Activated T-cell treated with anti-CD3 and anti-CD28 coated beads for 48 hours (primary cell): ENCODE results near the gene THRAP3.
"Not testable (repeated sequence)": the region's sequence is repeated elsewhere in the genome, so short reads cannot be mapped to it uniquely, and the experiment has no call there.

Experiments used
- DNase-seq: peaks from one replicate; pipeline ENCODE4 v3.0.0-alpha.2; 2020; ENCODE audit warnings: low read depth

THRAP3 gene

DNA sequence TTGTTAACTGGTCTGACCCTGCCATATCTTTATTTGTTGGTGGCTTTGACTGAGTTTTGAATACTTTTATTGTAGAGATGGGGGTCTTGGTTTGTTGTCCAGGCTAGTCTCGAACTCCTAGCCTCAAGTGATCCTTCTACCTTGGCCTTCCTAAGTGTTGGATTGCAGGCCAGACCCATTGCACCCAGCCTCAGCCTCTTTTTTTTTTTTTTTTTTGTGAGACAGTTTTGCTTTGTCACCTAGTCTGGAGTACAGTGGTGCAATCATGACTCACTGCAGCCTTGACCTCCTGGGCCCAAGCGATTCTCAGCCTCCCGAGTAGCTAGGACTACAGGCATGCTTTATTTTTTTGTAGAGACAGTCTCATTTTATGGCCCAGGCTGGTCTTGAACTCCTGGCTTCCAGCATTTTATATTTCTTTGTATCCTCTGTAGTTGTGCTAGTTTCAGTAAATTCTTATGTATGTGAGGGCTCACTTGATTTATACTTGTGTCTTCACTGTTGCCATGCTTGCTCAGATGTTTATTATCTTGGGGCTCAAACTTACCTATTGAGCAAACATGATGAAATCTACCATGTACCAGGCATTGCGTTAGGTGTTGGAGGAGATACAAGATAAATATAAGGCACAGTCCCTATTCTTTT lies 24.1 kb downstream of the THRAP3 start:
- DNase-seq: no peak

- no peak for DNase-seq
Measured at GRCh38 chr1:36251794-36252481, 27.7 kb downstream of the THRAP3 start.

DNA sequence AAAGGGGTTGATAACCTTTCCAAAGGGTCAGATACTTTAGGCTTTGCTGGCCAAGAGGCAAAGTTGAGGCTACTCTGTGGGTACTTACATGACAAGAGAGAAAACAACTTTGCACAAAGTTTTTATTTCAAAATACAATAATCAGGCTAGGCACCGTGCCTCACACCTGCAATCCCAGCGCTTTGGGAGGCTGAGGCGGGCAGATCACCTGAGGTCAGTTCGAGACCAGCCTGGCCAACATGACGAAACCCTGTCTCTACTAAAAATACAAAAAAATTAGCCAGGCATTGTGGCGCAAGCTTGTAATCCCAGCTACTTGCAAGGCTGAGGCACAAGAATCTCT lies 28.2 kb downstream of the THRAP3 start:
- DNase-seq: not testable (repeated sequence)

DNA sequence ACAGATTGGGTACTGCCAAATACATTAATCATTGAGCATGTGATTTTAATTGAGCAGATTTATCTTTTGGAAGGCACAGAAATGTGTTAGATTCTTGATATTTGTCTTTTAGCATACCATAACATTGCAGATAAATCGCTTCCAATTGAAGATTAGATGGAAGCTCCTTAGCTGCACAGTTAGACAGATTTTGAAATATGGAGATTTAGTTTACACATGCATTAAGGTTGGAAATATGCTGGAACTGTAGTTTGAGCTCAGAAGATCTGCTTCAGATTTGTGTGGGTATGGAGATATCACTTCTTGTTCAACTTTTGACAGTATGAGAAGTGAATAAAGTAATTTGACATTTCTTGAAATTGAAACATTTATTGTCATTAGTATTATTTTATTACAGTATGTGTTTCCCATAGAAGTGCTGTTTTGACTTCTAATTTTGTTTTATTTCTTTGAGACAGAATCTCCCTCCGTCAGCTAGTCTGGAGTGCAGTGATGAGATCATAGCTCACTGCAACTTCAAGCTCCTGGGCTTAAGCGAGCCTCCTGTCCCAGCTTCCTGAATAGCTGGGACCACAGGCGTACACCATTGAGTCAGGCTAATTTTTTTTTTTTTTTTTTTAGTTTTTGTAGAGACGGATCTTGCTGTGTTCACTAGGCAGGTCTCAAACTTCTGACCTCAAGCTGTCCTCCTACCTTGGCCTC lies 29.1 kb downstream of the THRAP3 start:
- DNase-seq: no peak

DNA sequence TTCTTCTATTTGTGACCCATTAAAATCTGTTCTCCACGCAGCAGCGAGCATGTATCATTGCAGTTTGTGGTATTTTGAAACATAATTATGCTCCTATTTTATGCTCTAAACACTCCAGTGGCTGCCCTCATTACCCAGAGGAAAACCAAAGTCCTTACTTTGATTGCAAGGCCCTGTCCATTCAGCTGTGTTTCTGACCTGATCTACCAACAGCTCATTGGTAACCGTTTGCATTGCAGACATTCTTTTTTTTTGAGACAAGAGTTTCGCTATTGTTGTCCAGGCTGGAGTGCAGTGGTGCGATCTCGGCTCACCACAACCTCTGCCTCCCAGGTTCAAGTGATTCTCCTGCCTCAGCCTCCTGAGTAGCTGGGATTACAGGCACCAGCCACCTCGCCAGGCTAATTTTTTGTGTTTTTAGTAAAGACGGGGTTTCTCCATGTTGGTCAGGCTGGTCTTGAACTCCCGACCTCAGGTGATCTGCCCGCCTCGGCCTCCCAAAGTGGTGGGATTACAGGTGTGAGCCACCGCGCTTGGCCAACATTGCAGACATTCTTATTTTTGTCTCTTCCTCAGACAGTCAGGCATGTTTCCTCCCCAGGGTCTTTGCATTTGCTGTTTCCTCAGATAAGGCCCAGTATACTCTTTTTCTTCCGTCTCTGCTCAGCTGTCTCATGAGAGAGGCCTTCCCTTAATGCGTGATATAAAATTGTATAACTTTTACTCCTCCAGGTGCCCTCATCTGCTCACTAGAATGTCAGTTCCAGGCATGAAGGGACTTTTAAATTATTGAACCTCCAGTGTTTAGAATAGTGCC lies 32.5 kb downstream of the THRAP3 start:
- DNase-seq: no peak

DNA sequence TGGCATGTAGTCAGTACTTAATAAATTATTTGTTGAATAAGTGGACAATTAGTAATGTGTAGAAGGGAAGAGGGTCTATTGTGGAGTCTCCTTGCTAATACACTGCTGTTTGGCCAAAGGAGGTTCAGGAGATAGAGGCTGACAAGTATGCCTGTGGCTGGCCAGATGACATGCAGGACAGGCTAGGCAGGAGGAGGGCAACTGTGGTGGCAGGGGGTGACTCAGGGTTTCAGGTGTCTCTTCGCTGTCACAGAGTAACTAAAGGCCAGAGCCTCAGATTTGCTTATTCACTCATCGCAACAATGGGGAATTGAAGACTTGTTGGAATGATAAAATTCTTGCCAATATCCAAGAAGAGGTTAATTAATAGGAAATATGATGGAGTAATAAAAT lies 33.1 kb downstream of the THRAP3 start:
- no peak for DNase-seq

DNA sequence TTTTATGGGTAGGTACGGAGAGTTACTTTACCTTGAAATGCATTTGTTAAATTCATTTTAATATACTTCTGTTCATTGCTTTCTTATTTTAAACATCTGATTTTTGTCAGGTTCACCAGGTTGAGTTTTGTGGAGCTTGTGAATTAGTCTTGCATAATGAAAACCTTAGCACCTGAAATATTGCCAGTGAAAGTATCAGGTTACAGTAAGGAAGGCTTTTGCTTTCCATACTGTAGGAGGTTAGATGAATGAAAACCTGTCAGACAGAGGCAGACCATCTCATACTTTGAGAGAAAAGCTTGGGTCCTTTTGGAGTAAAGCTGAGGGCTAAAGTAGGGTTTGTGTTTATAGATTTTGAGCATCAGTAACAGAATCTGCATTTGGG lies 34.7 kb downstream of the THRAP3 start:
- no peak for DNase-seq

- DNase-seq: no peak
Measured at GRCh38 chr1:36268981-36269380, 44.7 kb downstream of the THRAP3 start.

DNA sequence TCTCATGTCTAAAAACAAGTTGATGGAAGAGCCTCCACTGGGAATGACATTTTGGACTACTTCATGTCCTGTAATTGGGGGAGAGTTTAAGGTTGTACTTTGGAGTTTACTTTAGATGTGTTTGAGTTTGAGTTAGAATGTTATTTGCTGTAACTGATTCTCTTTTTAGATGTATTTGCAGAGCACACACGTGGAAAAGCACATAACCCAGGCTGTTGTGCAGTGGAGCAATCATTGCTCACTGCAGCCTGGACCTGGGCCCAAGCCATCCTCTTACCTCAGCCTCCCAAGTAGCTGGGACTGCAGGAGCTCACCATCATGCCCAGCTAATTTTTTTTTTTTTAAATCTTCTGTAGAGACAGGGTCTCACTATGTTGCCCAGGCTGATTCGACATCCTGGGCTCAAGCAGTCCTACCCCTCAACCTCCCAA lies 45.2 kb downstream of the THRAP3 start:
- DNase-seq: no peak

- DNase-seq: no peak
Measured at GRCh38 chr1:36273024-36273423, 48.8 kb downstream of the THRAP3 start.

GRCh38 chr1:36274201-36274600 lies 50.0 kb downstream of the THRAP3 start:
- no peak for DNase-seq

GRCh38 chr1:36276688-36277087 lies 52.4 kb downstream of the THRAP3 start:
- no peak for DNase-seq

- no peak for DNase-seq
Measured at GRCh38 chr1:36279110-36279788, 55.0 kb downstream of the THRAP3 start.

DNA sequence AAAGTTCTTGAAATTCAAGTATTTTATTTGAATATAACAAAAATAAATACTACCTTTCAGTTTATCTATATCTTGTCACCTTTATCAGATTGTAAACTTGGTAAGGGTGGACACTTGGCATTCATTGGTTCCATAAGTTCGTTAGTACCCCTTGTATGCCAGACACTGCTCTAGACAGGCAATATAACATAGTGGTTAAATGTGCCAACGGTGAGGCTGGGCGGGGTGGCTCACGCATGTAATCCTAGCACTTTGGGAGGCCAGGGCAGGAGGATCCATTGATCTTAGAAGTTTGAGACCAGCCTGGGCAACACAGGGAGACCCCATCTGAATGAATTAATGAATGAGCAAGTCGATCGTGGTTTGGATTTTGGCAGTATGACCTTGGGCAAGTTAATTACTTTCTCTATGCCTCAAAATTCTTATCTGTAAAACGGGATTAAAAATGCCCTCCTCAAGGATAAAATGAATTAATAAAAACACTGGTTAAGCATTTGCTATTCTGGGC lies 55.6 kb downstream of the THRAP3 start:
- DNase-seq: no peak

DNA sequence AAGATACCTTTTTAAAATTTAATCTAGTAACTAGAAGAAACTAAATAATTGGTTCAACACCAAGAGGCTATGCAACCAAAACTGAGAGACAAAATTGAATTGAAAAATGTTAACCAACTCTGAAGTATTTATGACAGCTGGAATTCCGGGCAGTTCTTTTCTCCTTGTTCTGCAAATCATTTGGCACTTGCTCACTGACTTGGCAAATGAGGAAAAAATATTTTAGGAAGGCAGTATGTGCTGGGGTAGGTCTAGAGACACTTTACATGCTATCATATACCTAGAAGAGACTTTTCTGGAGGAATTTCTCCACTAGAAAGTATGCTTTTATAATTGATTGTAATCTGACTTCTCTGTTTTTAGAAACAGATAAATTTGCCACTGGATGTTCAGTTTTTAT lies 59.8 kb downstream of the THRAP3 start:
- DNase-seq: no peak

DNA sequence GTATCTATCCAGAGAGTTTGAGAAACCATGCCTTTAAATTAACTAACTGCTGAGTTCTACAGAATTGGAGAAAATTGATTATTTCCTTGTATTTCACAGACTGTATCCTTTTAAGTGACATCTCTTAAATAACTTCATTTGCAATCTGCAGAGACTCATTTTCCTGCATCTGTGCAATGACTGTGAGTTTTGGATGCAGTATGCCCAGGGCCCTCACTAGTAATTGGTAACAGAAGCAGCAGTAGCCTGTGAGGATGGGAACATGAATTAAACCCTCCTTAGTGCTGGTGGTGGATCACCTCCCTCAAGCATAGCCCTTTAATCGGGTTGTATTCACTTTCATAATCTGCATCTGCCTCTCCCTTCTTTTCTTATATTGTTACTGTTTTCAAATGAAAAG lies 60.3 kb downstream of the THRAP3 start:
- no peak for DNase-seq

- DNase-seq: peak; percentile 25
Measured at GRCh38 chr1:36285443-36286101, 61.3 kb downstream of the THRAP3 start.

DNA sequence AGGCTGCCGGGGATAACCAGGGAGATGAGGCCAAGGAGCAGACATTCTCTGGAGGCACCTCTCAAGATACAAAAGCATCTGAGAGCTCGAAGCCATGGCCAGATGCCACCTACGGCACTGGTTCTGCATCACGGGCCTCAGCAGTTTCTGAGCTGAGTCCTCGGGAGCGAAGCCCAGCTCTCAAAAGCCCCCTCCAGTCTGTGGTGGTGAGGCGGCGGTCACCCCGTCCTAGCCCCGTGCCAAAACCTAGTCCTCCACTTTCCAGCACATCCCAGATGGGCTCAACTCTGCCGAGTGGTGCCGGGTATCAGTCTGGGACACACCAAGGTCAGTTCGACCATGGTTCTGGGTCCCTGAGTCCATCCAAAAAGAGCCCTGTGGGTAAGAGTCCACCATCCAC lies 62.6 kb downstream of the THRAP3 start:
- DNase-seq: no peak

DNA sequence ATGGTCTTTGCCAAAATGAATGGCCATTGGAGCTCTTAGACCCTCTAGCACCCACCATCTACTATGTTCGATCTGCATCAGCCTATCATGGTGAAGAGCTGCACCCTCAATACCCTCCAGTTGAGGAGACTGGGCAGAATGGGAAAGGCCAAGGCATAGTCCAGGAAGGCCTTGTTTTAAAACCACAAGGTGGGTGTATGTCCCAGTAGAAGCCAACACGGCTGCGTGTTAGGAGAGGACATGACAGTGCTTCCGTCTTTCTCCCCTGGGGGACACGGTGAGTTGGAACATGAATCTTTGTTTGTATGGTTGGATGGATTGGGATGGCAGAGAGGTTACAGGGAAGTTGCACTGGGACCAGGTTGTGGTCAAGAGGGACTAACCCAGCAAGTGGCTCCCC lies 63.4 kb downstream of the THRAP3 start:
- no peak for DNase-seq

DNA sequence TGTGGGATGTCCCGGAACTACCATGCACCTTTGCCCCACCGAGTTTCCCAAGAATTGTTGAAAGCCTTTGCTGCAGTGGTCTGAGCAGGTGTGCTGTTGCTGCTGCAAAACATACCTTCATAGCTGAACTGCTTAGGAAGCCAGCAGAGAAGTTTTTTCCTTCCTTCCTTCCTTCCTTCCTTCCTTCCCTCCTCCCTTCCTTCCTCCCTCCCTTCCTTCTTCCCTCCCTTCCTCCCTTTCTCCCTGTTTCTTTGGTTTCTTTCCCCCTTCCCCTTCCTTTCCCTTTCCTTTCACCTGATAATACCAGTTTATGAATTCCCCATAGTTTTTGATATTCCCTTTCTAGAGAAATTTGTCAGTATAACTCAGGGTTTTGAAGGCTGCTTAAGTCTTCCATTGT lies 71.1 kb downstream of the THRAP3 start:
- no peak for DNase-seq

DNA sequence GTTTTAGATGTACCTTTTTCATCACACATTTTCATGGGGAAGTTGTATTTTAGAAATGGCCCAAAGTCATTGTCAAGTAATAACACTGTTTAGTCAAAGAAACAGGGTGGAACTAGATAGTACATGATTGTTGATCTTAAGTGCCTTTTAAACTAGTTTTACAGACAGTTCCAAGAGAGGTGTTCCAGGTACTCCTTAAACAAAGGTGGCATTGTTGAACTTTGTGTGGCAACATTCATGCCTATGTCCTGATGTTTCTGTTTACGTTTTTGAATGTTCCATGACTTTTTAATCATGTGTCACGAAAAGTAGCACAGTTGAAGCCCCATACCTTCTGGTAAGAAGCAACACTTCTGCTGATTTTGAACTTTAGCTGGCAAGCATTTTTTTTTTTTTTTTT lies 72.8 kb downstream of the THRAP3 start:
- no peak for DNase-seq
